IMR-90 (cell line): ENCODE results near the gene ABHD17C. TPM values are rescaled to one million over a fixed set of nuclear protein-coding genes. Genes with fewer than 3 reads are reported as not detected.

Experiments used
- ATAC-seq: fragments of 200-7000 bp; cut with Tn5 transposase; 2 replicates; pipeline ENCODE4 v1.9.1; 2020; ENCODE audit warnings: low read depth, mild to moderate bottlenecking, moderate library complexity
- BruUV-seq: library from RNA; stranded (reverse); fragments of 400-500 nt; replicated peaks from 2 replicates; lab custom pipeline; 2021; lab: Mats Ljungman, UMichigan
- CTCF ChIA-PET: fragments of 300-600 bp; formaldehyde crosslinking; extraction: SDS; loops from one replicate; lab custom pipeline; 2021; ENCODE audit warnings: antibody characterized with exemption; lab: Yijun Ruan, JAX
- POLR2A ChIA-PET: fragments of 300-600 bp; sonication (Branson Sonifier 250); formaldehyde crosslinking; loops from one replicate; lab custom pipeline; 2022; ENCODE audit warnings: antibody characterized with exemption; ENCODE audit not compliant: unreplicated experiment; lab: Charles Lee
- DNase-seq: peaks from one replicate; pipeline ENCODE4 v3.0.0; 2013
- H2AFZ ChIP-seq: replicated peaks from 2 replicates; pipeline ENCODE3; 2013; ENCODE audit warnings: low read length, mild to moderate bottlenecking; ENCODE audit not compliant: poor library complexity
- H2AK5ac ChIP-seq: 2 replicates; pipeline ENCODE4 v1.6.1; 2013; ENCODE audit warnings: low read depth, low read length, inconsistent platforms
- H2AK9ac ChIP-seq: replicated peaks from 2 replicates; pipeline ENCODE3; 2013; ENCODE audit warnings: mild to moderate bottlenecking, low read depth, low read length, moderate library complexity; ENCODE audit not compliant: poor library complexity
- H2BK120ac ChIP-seq: 2 replicates; pipeline ENCODE4 v1.6.1; 2013; ENCODE audit warnings: low read depth, low read length, inconsistent platforms
- H2BK15ac ChIP-seq: 3 replicates; pipeline ENCODE4 v1.6.1; 2013; ENCODE audit warnings: low read depth, low read length, inconsistent platforms
- H2BK20ac ChIP-seq: 2 replicates; pipeline ENCODE4 v1.6.1; 2013; ENCODE audit warnings: low read depth, mild to moderate bottlenecking, inconsistent platforms, low read length, moderate library complexity
- H2BK5ac ChIP-seq: 2 replicates; pipeline ENCODE4 v1.6.1; 2013; ENCODE audit warnings: mild to moderate bottlenecking, low read depth, low read length, inconsistent platforms; ENCODE audit not compliant: poor library complexity, severe bottlenecking
- H3K14ac ChIP-seq: replicated peaks from 2 replicates; pipeline ENCODE4 v1.6.1; 2013; ENCODE audit warnings: low read depth, low read length, inconsistent platforms
- H3K18ac ChIP-seq: 2 replicates; pipeline ENCODE4 v1.6.1; 2013; ENCODE audit warnings: low read depth, low read length, control low read depth
- H3K23ac ChIP-seq: 2 replicates; pipeline ENCODE4 v1.6.1; 2013; ENCODE audit warnings: low read depth, low read length, inconsistent platforms
- H3K27ac ChIP-seq: 2 replicates; pipeline ENCODE4 v1.5.1; 2013; ENCODE audit warnings: mild to moderate bottlenecking, control low read depth, low read length; ENCODE audit not compliant: insufficient read depth
- H3K27me3 ChIP-seq: 2 replicates; pipeline ENCODE4 v1.6.1; 2013; ENCODE audit warnings: low read length; ENCODE audit not compliant: control insufficient read depth, insufficient read depth
- H3K36me3 ChIP-seq: 2 replicates; pipeline ENCODE4 v1.6.1; 2013; ENCODE audit warnings: low read length, mixed read lengths; ENCODE audit not compliant: control insufficient read depth, insufficient read depth
- H3K4ac ChIP-seq: 2 replicates; pipeline ENCODE4 v1.6.1; 2013; ENCODE audit warnings: low read depth, low read length, inconsistent platforms
- H3K4me1 ChIP-seq: 2 replicates; pipeline ENCODE4 v1.6.1; 2013; ENCODE audit warnings: low read length, mixed read lengths; ENCODE audit not compliant: control insufficient read depth, insufficient read depth
- H3K4me2 ChIP-seq: 2 replicates; pipeline ENCODE4 v1.6.1; 2013; ENCODE audit warnings: low read depth, mild to moderate bottlenecking, control low read depth, low read length, moderate library complexity
- H3K4me3 ChIP-seq: 2 replicates; pipeline ENCODE4 v1.5.1; 2013; ENCODE audit warnings: low read depth, mild to moderate bottlenecking, control low read depth, low read length, moderate library complexity; ENCODE audit not compliant: insufficient read depth
- H3K56ac ChIP-seq: 2 replicates; pipeline ENCODE4 v1.6.1; 2013; ENCODE audit warnings: low read length, inconsistent platforms; ENCODE audit not compliant: insufficient read depth; ENCODE audit errors: extremely low read depth
- H3K79me1 ChIP-seq, 2 experiments: 2 replicates each; pipeline ENCODE4 v1.6.1; 2013; ENCODE audit warnings: low read length in 2 of 2, inconsistent platforms in 1 of 2, low read depth in 1 of 2
- H3K9ac ChIP-seq: 2 replicates; pipeline ENCODE4 v1.6.1; 2013; ENCODE audit warnings: low read depth, low read length, control low read depth
- H3K9me1 ChIP-seq: 2 replicates; pipeline ENCODE4 v1.6.1; 2013; ENCODE audit warnings: low read length, inconsistent platforms; ENCODE audit not compliant: insufficient read depth
- H3K9me3 ChIP-seq: 2 replicates; pipeline ENCODE4 v1.6.1; 2013; ENCODE audit warnings: low read length; ENCODE audit not compliant: control insufficient read depth, insufficient read depth
- H4K20me1 ChIP-seq: 2 replicates; pipeline ENCODE4 v1.6.1; 2013; ENCODE audit warnings: low read length, inconsistent platforms; ENCODE audit not compliant: insufficient read depth
- H4K5ac ChIP-seq: 2 replicates; pipeline ENCODE4 v1.6.1; 2013; ENCODE audit warnings: mild to moderate bottlenecking, low read depth, low read length, control low read depth
- H4K8ac ChIP-seq, 2 experiments: 2 replicates each; pipeline ENCODE4 v1.6.1; 2013; ENCODE audit warnings: low read depth in 2 of 2, low read length in 2 of 2, control low read depth in 1 of 2, inconsistent platforms in 1 of 2
- H4K91ac ChIP-seq: 2 replicates; pipeline ENCODE4 v1.6.1; 2013; ENCODE audit warnings: low read depth, low read length, inconsistent platforms; ENCODE audit not compliant: insufficient read depth
- BHLHE40 ChIP-seq: fragments of 150-350 bp; IDR thresholded peaks from 2 replicates; pipeline ENCODE4 v1.6.1; 2016; ENCODE audit warnings: mild to moderate bottlenecking, low read depth, low read length
- CEBPB ChIP-seq: IDR thresholded peaks from 2 replicates; pipeline ENCODE4 v1.6.1; 2012; ENCODE audit warnings: low read depth, low read length, improper control_type of control experiment
- CHD1 ChIP-seq: IDR thresholded peaks from 2 replicates; pipeline ENCODE4 v1.6.1; 2012; ENCODE audit warnings: low read depth, low read length, improper control_type of control experiment
- CTCF ChIP-seq: conservative IDR thresholded peaks from 2 replicates; pipeline ENCODE4 v1.5.1; 2012; ENCODE audit warnings: mild to moderate bottlenecking, low read depth, low read length, improper control_type of control experiment
- ELK1 ChIP-seq: fragments of 150-350 bp; IDR thresholded peaks from 2 replicates; pipeline ENCODE4 v1.6.1; 2016; ENCODE audit warnings: low read depth, mild to moderate bottlenecking, low read length, moderate library complexity, borderline replicate concordance
- FOS ChIP-seq: fragments of 150-350 bp; IDR thresholded peaks from 2 replicates; pipeline ENCODE4 v1.6.1; 2016; ENCODE audit warnings: low read depth, low read length
- MAZ ChIP-seq: IDR thresholded peaks from 2 replicates; pipeline ENCODE4 v1.6.1; 2012; ENCODE audit warnings: low read depth, mild to moderate bottlenecking, low read length, improper control_type of control experiment, moderate library complexity, borderline replicate concordance
- MXI1 ChIP-seq: IDR thresholded peaks from 2 replicates; pipeline ENCODE4 v1.6.1; 2012; ENCODE audit warnings: low read depth, mild to moderate bottlenecking, low read length, moderate library complexity, borderline replicate concordance
- RFX5 ChIP-seq: IDR thresholded peaks from 2 replicates; pipeline ENCODE4 v1.8.0; 2012; ENCODE audit warnings: low read depth, mild to moderate bottlenecking, low read length, moderate library complexity
- SMC3 ChIP-seq: fragments of 150-350 bp; IDR thresholded peaks from 2 replicates; pipeline ENCODE4 v1.6.1; 2016; ENCODE audit warnings: low read depth, mild to moderate bottlenecking, antibody characterized with exemption, low read length, moderate library complexity
- whole genome bisulfite sequencing, 2 experiments: methylation state at CpG; one replicate each; pipeline versions ENCODE4 v1.1.5 to v1.1.7; 2013; ENCODE audit warnings: missing lambda C conversion rate in 2 of 2; ENCODE audit not compliant: insufficient read length in 1 of 2; ENCODE audit errors: extremely low coverage in 2 of 2; 5-methylcytosine and 5-hydroxymethylcytosine counted together
- dilution Hi-C: fragments of 300-500 bp; cut with HindIII; formaldehyde crosslinking; loops from one replicate; pipeline ENCODE4 v1.14.3; 2018; ENCODE audit warnings: low sequenced_read_pairs; ENCODE audit not compliant: unreplicated experiment
- in situ Hi-C: fragments of 300-500 bp; cut with MboI; formaldehyde crosslinking; loops from 3 replicates; pipeline ENCODE4 v1.14.3; 2019; ENCODE audit warnings: low sequenced_read_pairs, inconsistent platforms, mixed read lengths
- intact Hi-C: fragments of 100-400 bp; cut with micrococcal nuclease; formaldehyde crosslinking; loops from 2 replicates; pipeline ENCODE4 v1.10.0; 2022
- polyA plus RNA-seq, 3 experiments: library from polyadenylated mRNA; depleted of rRNA; stranded (reverse); fragments of >200 nt; gene quantifications; 2 replicates each; pipeline ENCODE4 v1.2.3, GENCODE V29; 2012; ENCODE audit warnings: low replicate concordance in 1 of 3
- total RNA-seq: library from RNA; depleted of rRNA; stranded (reverse); fragments of >200 nt; gene quantifications from 2 replicates; pipeline ENCODE4 v1.2.3, GENCODE V29; 2012

ABHD17C gene
- total and polyA plus RNA-seq, 2 of the 4 experiments (the other 2 are of a cell fraction): 5.4 to 10.3 TPM

GRCh38 chr15:80721476-80721875 lies 26.4 kb downstream of the ABHD17C start:
- Histone ChIP-seq H3K36me3 (peaks cover 10% of the 10 kb centered on the region), H4K8ac (no peak overlapping the region), H3K9ac (no peak overlapping the region), H2AK5ac (no peak overlapping the region), H2BK15ac (no peak overlapping the region), H3K27ac (no peak overlapping the region), H4K91ac (no peak overlapping the region), H3K4ac (no peak overlapping the region), H3K56ac (no peak overlapping the region), H2AFZ (no peak overlapping the region), H3K4me2 (no peak overlapping the region), H3K9me1 (peaks cover 8% of the 10 kb centered on the region; the same call in 1 of the 2 replicates), H4K5ac (no peak overlapping the region), H4K20me1 (peaks cover 65% of the 10 kb centered on the region), H3K27me3 (no peaks in the 10 kb centered on the region), H2BK20ac (no peak overlapping the region), H3K9me3 (no peaks in the 10 kb centered on the region), H3K14ac (no peak overlapping the region), H3K4me1 (no peaks in the 10 kb centered on the region), H3K18ac (no peak overlapping the region), H2BK120ac (no peak overlapping the region), H3K4me3 (no peak overlapping the region), H2AK9ac (no peak overlapping the region), H3K79me1 (peaks cover 44 to 72% of the 10 kb centered on the region in 2 experiments), H3K23ac (no peak overlapping the region), H2BK5ac (no peak overlapping the region)
- DNase-seq: no peak
- in situ Hi-C loops (no loop called here), dilution Hi-C loops (no loop called here), intact Hi-C loops (no loop called here)
- POLR2A ChIA-PET: no interaction called here
- ATAC-seq: no peak
- TF ChIP-seq MXI1 (no peak), RFX5 (no peak), ELK1 (no peak), CHD1 (no peak), CTCF (no peak), FOS (no peak), MAZ (no peak), BHLHE40 (no peak), SMC3 (no peak), CEBPB (no peak)
- no CpG with 5 or more reads among the region's 7 CpGs for WGBS, 2 experiments
- CTCF ChIA-PET: no interaction called here
- no TSS peak for BruUV-seq
